GM18519 (cell line): ENCODE data around the gene FGF7.
"Not testable (repeated sequence)": the region's sequence is repeated elsewhere in the genome, so short reads cannot be mapped to it uniquely, and the experiment has no call there.

Experiments used
- ATAC-seq: cut with Tn5 transposase; IDR thresholded peaks from one replicate; pipeline ENCODE4 v1.9.1; 2021; ENCODE audit warnings: mild to moderate bottlenecking, moderate library complexity; ENCODE audit not compliant: unreplicated experiment, low FRiP score

Gene FGF7

DNA sequence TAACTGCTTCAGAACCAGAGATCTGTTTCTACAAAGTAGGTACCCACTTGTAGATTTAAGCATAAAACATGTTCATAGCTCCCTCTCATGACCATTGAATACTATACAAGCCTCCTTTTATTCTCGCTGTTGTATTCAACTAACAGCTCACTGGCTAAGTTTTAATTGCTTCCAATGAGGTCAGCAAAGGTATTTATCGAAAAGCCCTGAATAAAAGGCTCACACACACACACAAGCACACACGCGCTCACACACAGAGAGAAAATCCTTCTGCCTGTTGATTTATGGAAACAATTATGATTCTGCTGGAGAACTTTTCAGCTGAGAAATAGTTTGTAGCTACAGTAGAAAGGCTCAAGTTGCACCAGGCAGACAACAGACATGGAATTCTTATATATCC lies at the start of gene FGF7:
TSS of gene FGF7 (plus strand) at position 222 of the 400 bp plus-strand sequence. CDS start 1,056 bp downstream, outside the sequence.
- no peak for ATAC-seq

DNA sequence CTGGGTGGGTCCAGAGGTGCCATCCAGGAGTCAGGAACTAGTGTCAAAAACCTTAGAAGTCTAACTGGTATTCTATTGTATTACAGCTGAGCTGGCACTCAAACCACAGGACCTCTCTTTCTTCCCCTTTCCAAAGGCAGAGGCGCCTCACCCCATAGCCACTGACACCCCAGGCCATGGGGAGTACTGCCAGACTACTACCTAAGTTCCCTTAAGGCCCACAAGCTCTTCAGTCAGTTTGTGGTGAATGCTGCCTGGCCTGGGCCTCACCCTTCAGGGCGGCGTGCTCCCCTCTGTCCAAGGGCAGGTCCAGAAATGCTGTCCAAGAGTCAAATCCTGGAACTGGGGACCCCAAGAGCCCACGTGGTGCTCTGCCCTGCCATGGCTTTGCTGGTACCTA lies 43.0 kb upstream of the FGF7 start:
- no peak for ATAC-seq

DNA sequence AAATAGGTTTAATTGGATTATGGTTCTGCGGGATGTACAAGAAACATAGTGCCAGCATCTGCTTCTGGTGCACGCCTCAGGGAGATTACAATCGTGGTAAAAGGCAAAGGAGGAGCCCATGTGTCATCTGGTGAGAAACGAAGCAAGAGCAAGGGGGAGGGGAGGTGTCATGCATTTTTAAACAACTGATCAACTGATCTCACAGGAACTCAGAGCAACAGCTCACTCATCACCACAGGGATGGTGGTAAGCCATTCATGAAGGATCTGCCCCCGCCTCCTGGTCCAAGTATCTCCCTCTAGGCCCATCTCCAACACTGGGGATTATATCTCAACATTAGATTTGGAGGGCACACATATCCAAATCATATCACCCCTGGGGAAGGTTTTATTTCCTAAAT lies 42.1 kb upstream of the FGF7 start:
- no peak for ATAC-seq

GRCh38 chr15:49382394-49382793 lies 40.6 kb upstream of the FGF7 start:
- no peak for ATAC-seq

GRCh38 chr15:49383266-49383665 lies 39.8 kb upstream of the FGF7 start:
- ATAC-seq, result no peak

DNA sequence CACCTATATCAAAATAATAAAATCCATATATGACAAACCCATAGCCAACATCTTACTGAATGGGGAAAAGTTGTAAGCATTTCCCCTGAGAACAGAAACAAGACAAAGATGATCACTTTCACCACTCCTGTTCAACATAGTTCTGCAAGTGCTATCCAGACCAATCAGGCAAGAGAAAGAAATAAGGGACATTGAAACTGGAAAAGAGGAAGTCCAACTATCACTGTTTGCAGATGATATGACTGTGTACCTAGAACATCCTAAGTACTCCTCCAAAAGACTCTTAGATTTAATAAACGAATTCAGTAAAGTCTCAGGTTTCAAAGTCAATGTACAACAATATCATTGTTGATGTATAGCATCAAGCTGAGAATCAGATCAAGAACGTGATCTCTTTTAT lies 35.6 kb upstream of the FGF7 start:
- no peak for ATAC-seq

DNA sequence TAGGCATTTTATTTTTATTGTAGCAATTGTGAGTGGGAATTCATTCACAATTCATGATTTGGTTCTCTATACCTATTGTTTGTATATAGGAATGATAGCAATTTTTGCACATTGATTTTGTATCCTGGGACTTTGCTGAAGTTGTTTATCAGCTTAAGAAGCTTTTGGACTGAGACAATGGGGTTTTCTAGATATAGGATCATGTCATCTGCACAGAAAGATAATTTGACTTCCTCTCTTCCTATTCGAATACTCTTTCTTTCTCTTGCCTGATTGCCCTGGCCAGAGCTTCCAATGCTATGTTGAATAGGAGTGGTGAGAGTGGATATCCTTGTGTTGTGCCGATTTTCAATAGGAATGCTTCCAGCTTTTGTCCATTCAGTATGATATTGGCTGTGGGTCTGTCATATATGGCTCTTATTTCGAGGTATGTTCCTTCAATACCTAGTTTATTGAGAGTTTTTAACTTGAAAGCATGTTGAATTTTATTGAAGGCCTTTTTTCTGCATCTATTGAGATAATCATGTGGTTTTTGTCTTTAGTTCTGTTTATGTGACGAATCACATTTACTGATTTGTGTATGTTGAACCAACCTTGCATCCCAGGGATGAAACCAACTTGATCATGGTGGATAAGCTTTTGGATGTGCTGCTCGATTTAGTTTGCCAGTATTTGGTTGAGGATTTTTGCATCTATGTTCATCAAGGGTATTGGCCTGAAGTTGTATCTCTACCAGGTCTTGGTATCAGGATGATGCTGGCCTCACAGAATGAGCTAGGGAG lies 20.3 kb upstream of the FGF7 start:
- not testable (repeated sequence) for ATAC-seq

- no peak for ATAC-seq
Observed at GRCh38 chr15:49406352-49407118, 16.5 kb upstream of the FGF7 start.

GRCh38 chr15:49410641-49411040 lies 12.4 kb upstream of the FGF7 start:
- ATAC-seq, result no peak

DNA sequence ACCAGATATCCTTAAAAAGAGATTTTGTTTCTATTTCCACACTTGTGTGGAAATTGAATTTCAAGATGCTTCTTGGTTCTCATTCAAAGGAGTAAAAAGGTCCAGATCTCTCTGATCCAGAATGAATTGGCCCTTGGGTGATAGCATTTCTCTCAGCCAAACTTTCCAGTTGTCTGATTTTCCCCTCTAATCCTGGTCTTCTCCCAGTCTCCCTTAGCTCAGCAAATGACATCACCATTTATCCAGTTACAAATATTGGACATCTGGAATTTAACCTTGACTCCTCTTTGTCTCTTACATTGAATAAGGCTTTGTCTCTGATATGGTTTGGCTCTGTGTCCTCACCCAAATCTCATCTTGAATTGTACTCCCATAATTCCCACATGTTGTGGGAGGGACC lies 10.2 kb upstream of the FGF7 start:
- no peak for ATAC-seq

- ATAC-seq, result no peak
Observed at GRCh38 chr15:49415149-49415548, 7.9 kb upstream of the FGF7 start.

- ATAC-seq, result no peak
Observed at GRCh38 chr15:49415638-49416037, 7.4 kb upstream of the FGF7 start.

GRCh38 chr15:49418811-49419210 lies 4.2 kb upstream of the FGF7 start:
- no peak for ATAC-seq

- no peak for ATAC-seq
Observed at GRCh38 chr15:49421991-49422390, 1.1 kb upstream of the FGF7 start.

DNA sequence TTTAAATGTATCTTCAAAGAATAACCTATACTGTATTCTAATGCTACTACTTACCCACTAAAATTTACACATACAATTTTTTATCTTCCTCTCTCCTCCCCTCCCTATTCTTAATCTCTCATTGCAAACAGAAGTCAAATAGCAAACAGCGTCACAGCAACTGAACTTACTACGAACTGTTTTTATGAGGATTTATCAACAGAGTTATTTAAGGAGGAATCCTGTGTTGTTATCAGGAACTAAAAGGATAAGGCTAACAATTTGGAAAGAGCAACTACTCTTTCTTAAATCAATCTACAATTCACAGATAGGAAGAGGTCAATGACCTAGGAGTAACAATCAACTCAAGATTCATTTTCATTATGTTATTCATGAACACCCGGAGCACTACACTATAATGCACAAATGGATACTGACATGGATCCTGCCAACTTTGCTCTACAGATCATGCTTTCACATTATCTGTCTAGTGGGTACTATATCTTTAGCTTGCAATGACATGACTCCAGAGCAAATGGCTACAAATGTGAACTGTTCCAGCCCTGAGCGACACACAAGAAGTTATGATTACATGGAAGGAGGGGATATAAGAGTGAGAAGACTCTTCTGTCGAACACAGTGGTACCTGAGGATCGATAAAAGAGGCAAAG lies 984 bp downstream of the FGF7 start:
- no peak for ATAC-seq

GRCh38 chr15:49424954-49425353 lies 1.9 kb downstream of the FGF7 start:
- no peak for ATAC-seq

GRCh38 chr15:49427372-49427771 lies 4.3 kb downstream of the FGF7 start:
- ATAC-seq, result no peak

DNA sequence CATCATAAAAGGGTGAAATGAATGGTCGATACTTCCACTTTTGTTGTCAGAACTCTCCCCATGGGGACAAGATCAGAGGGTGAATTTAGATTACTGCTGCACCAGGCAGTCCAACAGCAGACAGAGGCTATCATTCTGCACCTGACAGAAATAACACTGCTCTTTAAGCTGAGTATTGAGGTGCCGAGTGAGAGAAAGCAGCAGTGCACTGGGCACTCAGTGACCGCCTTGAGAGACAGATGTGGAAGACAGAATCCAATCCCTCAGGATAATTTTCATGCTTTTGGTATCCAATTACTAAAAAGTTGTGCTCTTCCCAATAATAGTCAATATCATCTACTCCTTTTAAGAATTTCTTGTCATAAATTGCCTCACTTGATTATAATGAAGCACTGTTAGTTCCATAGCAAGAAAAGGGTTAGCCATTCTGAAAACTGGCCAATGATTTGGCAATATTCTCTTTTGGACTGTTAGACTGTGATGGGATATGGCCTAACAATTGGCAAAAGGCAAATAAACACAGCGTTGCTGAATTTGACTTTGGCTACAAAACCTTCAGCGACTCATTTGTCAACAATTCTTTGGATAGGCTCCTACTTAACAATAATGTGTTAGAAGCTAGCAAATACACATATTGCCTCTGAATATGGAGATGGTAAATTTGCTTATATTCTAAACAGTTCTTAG lies 5.5 kb downstream of the FGF7 start:
- no peak for ATAC-seq

DNA sequence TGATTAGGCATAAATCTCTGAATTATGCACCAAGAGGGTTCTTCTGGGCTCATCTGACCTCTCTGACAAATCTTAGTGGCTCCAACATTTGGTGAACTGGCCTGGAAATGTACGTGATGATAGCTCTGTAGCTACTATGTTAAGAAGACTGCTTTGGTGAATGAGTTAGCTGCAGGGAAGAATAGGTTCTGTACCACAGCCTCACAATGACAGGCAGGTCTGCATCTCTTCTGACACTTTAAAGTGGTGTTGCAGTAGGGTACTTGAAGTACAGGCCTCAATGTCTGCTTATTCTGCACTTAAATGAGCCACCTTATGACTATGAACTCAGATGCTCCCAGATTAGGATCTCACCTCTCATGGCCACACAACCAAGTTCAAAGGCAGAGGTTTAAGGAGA lies 7.0 kb downstream of the FGF7 start:
- no peak for ATAC-seq

DNA sequence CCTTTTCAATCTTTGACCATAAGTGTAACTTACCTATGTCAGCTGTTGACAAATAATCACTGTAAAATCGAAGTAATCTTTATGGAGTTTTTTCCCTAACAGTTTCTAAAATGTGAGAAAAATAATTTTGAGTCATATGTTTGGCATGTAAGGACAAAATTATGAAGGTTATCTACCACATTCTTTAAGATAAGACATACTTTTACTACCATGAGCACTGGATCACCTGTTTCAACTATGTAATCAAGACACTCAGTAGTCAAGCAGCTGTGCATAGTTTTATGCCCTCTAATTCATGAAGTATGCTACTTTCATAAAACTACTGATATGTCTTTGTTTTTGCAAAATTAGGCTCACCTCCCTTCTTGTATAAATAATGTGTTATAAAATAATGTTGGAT lies 12.1 kb downstream of the FGF7 start:
- no peak for ATAC-seq

GRCh38 chr15:49436751-49437150 lies 13.7 kb downstream of the FGF7 start:
- ATAC-seq, result no peak
